ENCODE measurements around the gene PRR23E.

The PRR23E gene

GRCh38 chr3:127192576-127193232 lies at the start of gene PRR23E:
TSS of gene PRR23E (plus strand) at chr3:127193131. CDS start at chr3:127196686, 3,555 bp downstream.
- no peak for DNase-seq

- DNase-seq = no peak
Observed at GRCh38 chr3:127143172-127143571, 49.8 kb upstream of the PRR23E start.

GRCh38 chr3:127144631-127145030 lies 48.3 kb upstream of the PRR23E start:
- no peak for DNase-seq

GRCh38 chr3:127145266-127145665 lies 47.7 kb upstream of the PRR23E start:
- no peak for DNase-seq

- no peak for DNase-seq
Observed at GRCh38 chr3:127147291-127147885, 45.5 kb upstream of the PRR23E start.

- DNase-seq = no peak
Observed at GRCh38 chr3:127149621-127150310, 43.2 kb upstream of the PRR23E start.

- no peak for DNase-seq
Observed at GRCh38 chr3:127150513-127151250, 42.2 kb upstream of the PRR23E start.

GRCh38 chr3:127151251-127151564 lies 41.7 kb upstream of the PRR23E start:
- no peak for DNase-seq

GRCh38 chr3:127151992-127152650 lies 40.8 kb upstream of the PRR23E start:
- no peak for DNase-seq

- DNase-seq = no peak
Observed at GRCh38 chr3:127152684-127153505, 40.0 kb upstream of the PRR23E start.

- DNase-seq = no peak
Observed at GRCh38 chr3:127153506-127153815, 39.5 kb upstream of the PRR23E start.

- DNase-seq = no peak
Observed at GRCh38 chr3:127156338-127157050, 36.4 kb upstream of the PRR23E start.

GRCh38 chr3:127157171-127157828 lies 35.6 kb upstream of the PRR23E start:
- no peak for DNase-seq

GRCh38 chr3:127158614-127159229 lies 34.2 kb upstream of the PRR23E start:
- DNase-seq = no peak

- DNase-seq = no peak
Observed at GRCh38 chr3:127159543-127159942, 33.4 kb upstream of the PRR23E start.

GRCh38 chr3:127161236-127161635 lies 31.7 kb upstream of the PRR23E start:
- no peak for DNase-seq

- DNase-seq = no peak
Observed at GRCh38 chr3:127161973-127162579, 30.9 kb upstream of the PRR23E start.

- DNase-seq = no peak
Observed at GRCh38 chr3:127162947-127163645, 29.8 kb upstream of the PRR23E start.

- DNase-seq = no peak
Observed at GRCh38 chr3:127164615-127165014, 28.3 kb upstream of the PRR23E start.

- DNase-seq = no peak
Observed at GRCh38 chr3:127165036-127165435, 27.9 kb upstream of the PRR23E start.
